Left colon (tissue), 2 donors: ENCODE measurements around the gene AACS. TPM values are rescaled to one million over a fixed set of nuclear protein-coding genes. Genes with fewer than 3 reads are reported as not detected.
A peak's percentile ranks its signal among the peaks of the same experiment; 100 is the strongest.
"Not testable (repeated sequence)": the region's sequence is repeated elsewhere in the genome, so short reads cannot be mapped to it uniquely, and the experiment has no call there.

Experiments
- ATAC-seq: fragments of 200-7000 bp; cut with Tn5 transposase; one replicate; pipeline ENCODE4 v1.9.1; 2020; ENCODE audit warnings: mild to moderate bottlenecking, moderate library complexity
- DNase-seq, 2 donors: peaks; one replicate each; pipeline ENCODE4 v3.0.0-alpha.2; 2020
- intact Hi-C, 2 donors: fragments of 100-400 bp; cut with DNase I in 1 of 2; cut with micrococcal nuclease in 1 of 2; formaldehyde crosslinking; loops; one replicate each; pipeline versions ENCODE4 v1.11.2 to v1.14.0; 2022; cut with DNase I, micrococcal nuclease
- total RNA-seq, 2 donors: library from RNA; stranded (reverse); fragmentation: NEBNext Ultra II Directional; extraction: Animal tissue kit (Norgen Biotek cat#: 25700); gene quantifications; one replicate each; pipeline ENCODE4 v1.2.1, GENCODE V29; 2021
- donor health status: DM: no; HTN: no; CAD: no.
- donor health status: DM: yes; HTN: yes; CAD: no.

The AACS gene
- total RNA-seq, 2 donors from 2014 or later: 43.8 to 69.0 TPM

- no peak for ATAC-seq
- no peak for DNase-seq
- intact Hi-C loops: no loop called here
Observed at GRCh38 chr12:125050868-125051267, 14.4 kb upstream of the AACS start.

- no peak for ATAC-seq
- intact Hi-C loops: no loop called here
- DNase-seq: no peak
Observed at GRCh38 chr12:125053821-125054220, 11.4 kb upstream of the AACS start.

GRCh38 chr12:125055591-125055990 lies 9.6 kb upstream of the AACS start:
- intact Hi-C loops: no loop called here
- no peak for DNase-seq
- no peak for ATAC-seq

- intact Hi-C loops: no loop called here
- no peak for ATAC-seq
- no peak for DNase-seq
Observed at GRCh38 chr12:125056306-125056705, 8.9 kb upstream of the AACS start.

GRCh38 chr12:125057708-125058107 lies 7.5 kb upstream of the AACS start:
- no peak for DNase-seq
- no peak for ATAC-seq
- intact Hi-C loops: no loop called here

GRCh38 chr12:125061229-125061628 lies 4.0 kb upstream of the AACS start:
- DNase-seq (no peak), ATAC-seq (no peak)
- intact Hi-C loops: no loop called here

- ATAC-seq, DNase-seq, intact Hi-C loops: not testable (repeated sequence)
Observed at GRCh38 chr12:125063522-125063921, 1.7 kb upstream of the AACS start.

GRCh38 chr12:125064492-125064891 lies 743 bp upstream of the AACS start:
- ATAC-seq (no peak), DNase-seq (no peak)
- intact Hi-C loops: no loop called here

- intact Hi-C loops: no loop called here
- ATAC-seq (peak; percentile 10), DNase-seq (no peak)
Observed at GRCh38 chr12:125065919-125066570, 810 bp downstream of the AACS start.

- intact Hi-C loops: no loop called here
- ATAC-seq (no peak), DNase-seq (no peak)
Observed at GRCh38 chr12:125068391-125068790, 3.2 kb downstream of the AACS start.

GRCh38 chr12:125069616-125070015 lies 4.4 kb downstream of the AACS start:
- intact Hi-C loops: no loop called here
- DNase-seq: no peak
- ATAC-seq: no peak

GRCh38 chr12:125070112-125070511 lies 4.9 kb downstream of the AACS start:
- intact Hi-C loops: no loop called here
- ATAC-seq (no peak), DNase-seq (no peak)

GRCh38 chr12:125070661-125071390 lies 5.6 kb downstream of the AACS start:
- ATAC-seq (no peak), DNase-seq (no peak)
- intact Hi-C loops: no loop called here

- intact Hi-C loops: no loop called here
- ATAC-seq (no peak), DNase-seq (no peak)
Observed at GRCh38 chr12:125071456-125071855, 6.2 kb downstream of the AACS start.

- DNase-seq (no peak), ATAC-seq (no peak)
- intact Hi-C loops: no loop called here
Observed at GRCh38 chr12:125072496-125072895, 7.3 kb downstream of the AACS start.

- ATAC-seq, DNase-seq: not testable (repeated sequence)
Observed at GRCh38 chr12:125074294-125074693, 9.1 kb downstream of the AACS start.

GRCh38 chr12:125076103-125076502 lies 10.9 kb downstream of the AACS start:
- ATAC-seq (peak; percentile 81), DNase-seq (no peak)
- intact Hi-C loops: no loop called here

More at GRCh38 chr12:125074294-125074693, 9.1 kb downstream of the AACS start:
- intact Hi-C loops: not testable (repeated sequence)

GRCh38 chr12:125079084-125079483 lies 13.8 kb downstream of the AACS start:
- ATAC-seq: no peak
- DNase-seq: no peak
- intact Hi-C loops: no loop called here

- DNase-seq (no peak), ATAC-seq (no peak)
- intact Hi-C loops: no loop called here
Observed at GRCh38 chr12:125079648-125080645, 14.7 kb downstream of the AACS start.
